Activated T-helper 1 cell treated with Interleukin-2 at 50 U/mL for 16 hours (primary cell): ENCODE data around the gene PLRG1.
"Not testable (repeated sequence)": the region's sequence is repeated elsewhere in the genome, so short reads cannot be mapped to it uniquely, and the experiment has no call there.

ENCODE experiments used
- DNase-seq: peaks from one replicate; pipeline ENCODE4 v3.0.0-alpha.2; 2020; ENCODE audit warnings: low read depth

The PLRG1 gene

DNA sequence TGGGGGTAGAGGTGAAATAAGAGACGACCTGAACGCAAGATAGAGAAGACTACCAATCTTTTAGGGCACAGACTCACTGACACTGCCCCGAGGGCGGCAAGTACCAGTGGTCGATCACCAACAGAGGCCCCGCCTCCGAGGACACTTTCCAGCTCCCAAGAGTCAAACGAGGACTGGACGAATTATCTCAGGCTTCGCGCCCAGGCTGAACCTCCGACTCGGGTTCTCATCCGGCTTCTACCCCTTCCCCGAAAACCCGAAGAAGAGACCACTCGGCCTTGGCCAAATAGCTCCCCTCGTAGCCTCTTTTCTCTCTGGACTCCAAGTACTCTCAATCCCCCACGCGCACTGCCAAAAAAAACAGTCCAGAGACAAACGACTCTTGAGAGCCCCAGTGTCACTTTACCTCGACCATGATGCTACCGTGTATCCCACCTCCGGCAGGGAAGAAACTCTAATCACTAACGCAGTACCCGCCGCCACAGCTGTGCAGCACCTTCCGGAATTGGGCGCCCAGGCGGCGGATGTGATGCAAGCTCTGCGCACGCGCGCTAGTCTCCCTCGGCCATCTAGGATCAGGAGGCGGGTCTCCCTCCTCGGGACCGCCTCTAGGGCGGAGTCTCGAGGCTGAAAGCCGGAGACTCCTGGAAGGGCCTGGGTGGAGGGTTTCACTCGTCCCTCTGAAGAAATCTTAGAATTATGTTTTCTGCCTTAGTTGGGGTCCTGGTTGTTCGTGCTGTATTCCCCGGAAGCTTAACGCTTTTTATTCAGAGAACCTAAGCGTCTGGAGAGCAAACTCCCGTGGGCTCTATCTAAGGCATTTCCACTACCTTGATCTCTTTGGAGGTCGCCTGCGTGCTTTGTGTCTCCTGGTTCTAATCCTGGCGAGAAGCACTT lies at the start of gene PLRG1:
Gene PLRG1 (minus strand): TSS at position 507 of the 897 bp plus-strand sequence. CDS start 92 bp downstream, at position 415.
- DNase-seq, result peak; percentile 93

GRCh38 chr4:154597798-154598774 lies 47.9 kb upstream of the PLRG1 start:
- DNase-seq, result no peak

DNA sequence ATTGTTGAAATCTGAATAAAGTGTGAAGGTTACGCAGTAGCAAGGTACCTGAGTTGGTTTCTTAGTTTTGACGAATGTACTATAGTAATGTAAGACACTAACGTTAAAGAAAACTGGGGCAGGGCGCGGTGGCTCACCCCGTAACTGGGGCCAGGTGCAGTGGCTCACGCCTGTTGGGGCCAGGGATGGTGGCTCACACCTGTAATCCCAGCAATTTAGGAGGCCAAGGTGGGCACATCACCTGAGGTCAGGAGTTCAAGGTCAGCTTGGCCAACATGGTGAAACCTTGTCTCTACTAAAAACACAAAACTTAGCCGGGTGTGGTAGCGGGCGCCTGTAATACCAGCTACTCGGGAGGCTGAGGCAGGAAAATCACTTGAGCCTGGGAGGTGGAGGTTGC lies 47.1 kb upstream of the PLRG1 start:
- DNase-seq, result not testable (repeated sequence)

DNA sequence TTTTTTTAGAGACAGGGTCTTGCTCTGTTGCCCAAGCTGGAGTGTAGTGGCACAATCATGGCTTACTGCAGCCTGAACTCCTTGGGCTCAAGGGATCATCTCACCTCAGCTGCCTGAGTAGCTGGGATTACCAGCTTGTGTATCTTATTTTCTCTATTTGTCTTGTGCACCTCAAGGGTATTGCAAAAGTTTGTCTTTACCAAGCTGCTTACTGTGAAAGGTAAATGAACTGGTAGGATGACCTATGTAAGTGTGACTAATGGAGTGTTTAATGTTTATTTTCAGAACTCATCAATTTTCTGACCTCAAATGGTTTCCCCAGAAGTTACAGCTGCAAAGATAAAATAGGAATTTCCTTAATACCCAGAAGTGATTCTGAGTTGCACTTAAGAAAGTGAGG lies 45.6 kb upstream of the PLRG1 start:
- DNase-seq, result no peak

DNA sequence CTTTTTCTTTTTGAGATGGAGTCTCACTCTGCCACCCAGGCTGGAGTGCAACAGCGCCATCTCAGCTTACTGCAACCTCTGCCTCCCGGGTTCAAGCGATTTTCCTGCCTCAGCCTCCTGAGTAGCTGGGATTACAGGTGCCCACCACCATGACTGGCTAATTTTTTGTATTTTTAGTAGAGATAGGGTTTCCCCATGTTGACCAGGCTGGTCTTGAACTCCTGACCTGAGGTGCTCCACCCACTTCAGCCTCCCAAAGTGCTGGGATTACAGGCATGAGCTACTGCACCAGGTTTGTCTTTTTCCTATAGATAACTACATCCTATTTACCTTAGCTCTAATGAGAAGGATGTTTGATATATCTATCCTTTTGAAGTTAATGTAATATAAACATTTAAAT lies 44.1 kb upstream of the PLRG1 start:
- DNase-seq, result not testable (repeated sequence)

- DNase-seq, result no peak
These were observed 43.7 kb upstream of the PLRG1 start for GRCh38 chr4:154593868-154594267.

GRCh38 chr4:154591890-154592289 lies 41.7 kb upstream of the PLRG1 start:
- no peak for DNase-seq

DNA sequence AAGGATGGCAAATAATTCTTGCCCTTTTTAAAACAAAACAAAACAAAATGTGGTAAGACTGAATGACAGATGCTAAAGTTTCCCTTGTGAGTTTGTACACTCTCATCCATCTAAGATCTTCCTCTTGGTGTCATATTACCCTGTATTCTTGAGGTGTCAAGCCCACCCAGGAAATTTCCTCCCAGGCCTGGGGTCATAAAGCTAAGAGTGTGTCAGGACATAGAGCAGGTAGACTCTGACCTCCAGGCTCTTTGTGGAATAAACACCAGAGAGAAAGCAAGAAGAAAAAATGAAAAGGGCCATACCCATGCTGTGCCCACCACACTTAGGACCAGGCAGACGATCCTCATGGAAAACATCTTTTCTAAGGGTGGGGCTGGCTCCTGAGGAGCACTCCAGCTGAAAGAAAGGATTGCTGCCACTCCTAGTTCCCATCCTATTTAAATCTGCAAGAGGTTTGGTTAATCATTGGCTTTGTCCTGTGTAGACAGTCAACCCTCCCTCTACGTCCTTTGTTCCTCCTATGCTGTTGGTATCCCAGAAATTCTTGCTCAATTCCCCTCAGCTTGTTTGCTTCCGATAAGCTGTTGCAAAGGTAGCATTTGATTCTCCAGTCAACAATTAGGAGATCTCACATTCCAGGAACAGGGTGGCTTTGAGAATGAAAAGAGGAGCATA lies 40.3 kb upstream of the PLRG1 start, which contains the start of gene FGA:
Gene FGA (minus strand): TSS at position 414 of the 678 bp plus-strand sequence. CDS start 55 bp downstream, at position 359.
- no peak for DNase-seq

DNA sequence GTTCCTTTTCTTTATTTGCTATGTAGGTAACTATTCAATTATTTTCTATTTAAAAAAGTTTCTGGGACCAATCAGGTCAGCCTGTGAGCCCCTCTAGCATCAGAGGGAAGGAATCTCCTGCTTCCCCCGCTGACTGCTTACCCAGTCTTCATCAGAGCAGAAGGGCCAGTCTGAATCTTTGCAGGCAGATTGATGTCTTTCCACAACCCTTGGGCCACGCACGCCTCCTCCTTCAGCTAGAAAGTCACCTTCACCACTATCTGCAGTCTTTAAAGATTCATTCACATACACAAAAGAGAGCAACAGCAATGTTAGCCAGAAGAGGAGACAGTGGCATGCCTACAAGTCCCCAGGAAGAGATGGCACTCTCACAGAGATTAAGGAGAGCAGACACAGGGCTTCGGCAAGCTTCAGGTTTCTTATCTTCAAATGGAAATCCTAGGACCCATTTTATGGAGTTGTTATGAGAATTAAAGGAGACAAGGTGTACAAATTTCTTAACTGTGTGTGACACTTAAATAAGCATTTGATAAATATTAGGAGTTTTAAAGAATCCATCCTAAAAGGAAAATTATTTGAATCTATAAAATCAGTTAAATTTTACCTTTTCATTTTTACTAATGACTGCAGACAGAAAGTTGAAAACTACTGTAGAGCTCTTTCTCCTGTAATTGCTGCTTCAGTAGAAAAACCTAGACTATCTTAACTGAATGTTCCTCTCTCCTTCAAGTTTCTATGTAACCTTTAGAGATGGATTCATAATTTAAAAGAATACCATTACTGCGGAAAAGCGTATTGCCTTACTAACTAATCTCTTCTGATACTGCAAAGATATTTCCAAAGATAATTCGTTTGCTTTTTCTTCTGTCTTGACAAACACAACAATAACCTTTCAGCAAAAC lies 39.3 kb upstream of the PLRG1 start:
- DNase-seq, result no peak

DNA sequence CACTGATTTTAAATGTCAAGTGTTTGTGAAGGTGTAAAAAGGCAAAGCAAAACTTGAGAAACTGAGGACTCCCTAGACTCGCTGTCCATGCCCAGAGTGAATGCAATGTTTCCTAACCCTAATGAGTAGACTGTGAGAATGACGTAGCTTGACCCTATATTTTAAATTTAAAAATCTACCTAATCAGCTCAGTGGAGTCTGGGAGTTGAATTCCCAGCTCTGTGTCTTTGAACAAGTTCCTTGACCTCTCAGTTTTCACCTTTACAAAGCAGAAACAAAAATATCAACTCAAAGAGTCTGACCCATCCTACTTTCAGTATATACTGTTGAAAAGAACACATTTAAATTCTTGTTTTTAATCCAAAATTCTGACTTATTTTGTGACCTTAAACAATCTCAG lies 38.0 kb upstream of the PLRG1 start:
- DNase-seq, result no peak

DNA sequence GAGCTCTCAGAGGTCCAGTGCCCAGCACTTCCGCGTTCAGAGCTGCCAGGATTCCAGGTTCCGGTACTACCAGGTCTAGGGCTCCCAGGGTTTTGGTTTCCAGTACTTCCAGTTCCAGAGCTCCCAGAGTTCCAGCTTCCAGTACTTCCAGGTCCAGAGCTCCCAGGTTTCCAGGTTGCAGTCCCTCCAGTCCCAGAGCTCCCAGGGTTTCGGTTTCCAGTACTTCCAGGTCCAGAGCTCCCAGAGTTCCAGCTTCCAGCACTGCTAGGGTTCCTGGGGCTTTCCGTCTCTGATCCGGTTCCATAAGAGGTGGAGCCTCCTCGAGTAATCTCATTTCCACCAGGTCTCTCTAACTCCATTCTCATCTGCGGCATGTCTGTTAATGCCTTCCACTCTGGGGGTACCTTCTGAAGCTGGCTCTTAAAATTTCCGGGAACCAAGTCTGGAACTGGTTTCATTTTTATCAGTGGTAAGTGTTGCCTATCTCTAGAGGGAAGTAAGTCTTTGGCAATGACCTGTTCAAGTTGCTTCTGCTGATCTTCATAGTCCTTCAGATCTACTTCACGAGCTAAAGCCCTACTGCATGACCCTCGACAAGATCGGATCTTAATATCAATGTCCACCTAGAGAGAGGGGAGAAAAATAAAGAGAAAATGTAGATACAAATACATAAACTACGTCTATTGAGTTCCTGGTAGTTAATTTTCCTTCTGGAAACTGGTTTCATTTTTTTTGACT lies 36.3 kb upstream of the PLRG1 start:
- DNase-seq, result no peak

DNA sequence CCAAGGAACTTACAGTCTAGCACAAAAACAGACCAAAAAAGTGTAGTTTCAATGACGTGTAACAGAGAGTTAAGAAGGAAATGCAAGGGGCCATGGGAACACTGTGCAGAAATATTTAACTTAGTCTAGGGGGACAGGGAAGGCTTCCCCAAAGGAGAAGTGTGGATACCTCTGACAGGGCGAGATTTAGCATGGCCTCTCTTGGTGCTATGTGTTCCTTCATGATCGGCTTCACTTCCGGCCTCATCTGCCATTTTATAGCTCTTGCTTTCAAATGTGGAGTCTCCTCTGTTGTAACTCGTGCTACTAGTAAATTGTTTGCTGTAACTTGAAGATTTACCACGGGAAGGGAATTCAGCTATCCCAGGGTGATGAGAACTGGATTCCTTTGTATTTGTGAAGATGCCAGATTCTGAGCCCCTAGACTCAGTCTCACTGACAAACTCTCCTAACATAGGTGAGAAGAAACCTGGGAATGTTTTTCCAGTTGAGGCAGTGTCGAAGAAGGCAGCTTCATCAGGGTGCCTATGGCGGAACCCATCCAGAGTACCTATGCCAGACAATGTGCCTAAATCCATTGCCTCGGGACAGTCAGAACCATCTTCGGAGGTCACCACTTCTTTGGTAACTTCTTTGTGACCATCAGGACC lies 35.3 kb upstream of the PLRG1 start:
- no peak for DNase-seq

DNA sequence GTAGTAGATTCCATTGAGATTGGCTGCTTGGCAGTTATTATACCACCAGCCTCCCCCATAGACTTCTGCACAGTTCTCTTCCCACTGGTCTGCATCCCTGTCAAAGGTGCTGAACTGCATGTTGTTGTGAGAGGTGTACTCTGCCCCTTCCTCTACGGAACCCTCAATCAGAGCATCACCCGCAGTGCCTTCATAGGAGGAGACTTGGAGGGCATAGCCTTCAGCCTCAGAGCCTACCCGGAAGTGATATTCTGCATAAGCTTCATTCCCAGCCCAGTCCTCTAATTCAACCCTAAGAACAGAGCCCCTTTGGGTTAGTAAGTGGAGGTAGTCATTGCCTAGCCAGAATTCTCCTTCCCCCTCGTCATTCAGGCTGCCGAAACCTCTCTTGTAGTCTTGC lies 34.1 kb upstream of the PLRG1 start:
- DNase-seq, result no peak

DNA sequence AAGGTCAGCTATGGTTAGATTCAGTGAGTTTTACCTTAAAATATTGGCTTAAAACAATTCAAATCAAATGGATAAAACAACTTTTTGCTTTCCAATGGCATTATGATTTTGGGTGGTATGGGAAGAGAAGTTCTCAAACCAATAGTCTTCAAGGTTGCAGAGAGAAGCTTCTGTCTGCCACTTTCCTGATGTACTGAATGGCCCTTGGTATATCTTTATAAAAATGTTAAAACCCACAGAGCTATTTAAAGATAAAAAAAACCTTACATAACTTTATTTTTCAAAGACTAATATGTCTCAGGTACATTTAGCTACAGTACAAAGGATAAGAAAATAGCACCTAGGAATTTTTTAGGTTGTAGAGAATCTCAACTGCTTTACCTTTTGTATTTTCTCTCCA lies 33.5 kb upstream of the PLRG1 start:
- DNase-seq, result no peak

GRCh38 chr4:154583230-154583629 lies 33.0 kb upstream of the PLRG1 start:
- no peak for DNase-seq

DNA sequence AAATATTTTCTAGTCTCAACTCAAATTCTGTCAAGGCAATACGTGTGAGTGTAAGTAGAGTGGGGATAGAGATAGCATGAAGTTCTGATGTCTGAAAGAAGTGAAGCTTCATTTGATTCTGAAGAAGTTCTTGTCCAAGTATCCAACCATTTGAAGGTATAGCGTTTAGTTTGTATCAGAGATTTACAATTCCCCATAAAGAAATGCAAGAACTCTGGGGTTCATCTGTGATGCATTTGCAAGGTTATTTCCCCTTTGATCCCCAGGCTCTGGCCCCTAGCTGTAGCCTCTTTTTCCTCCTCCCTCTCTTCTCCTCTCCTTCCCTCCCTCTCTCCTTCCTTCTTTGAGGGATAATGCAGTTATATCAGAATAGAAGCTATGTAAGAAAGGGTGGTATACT lies 32.5 kb upstream of the PLRG1 start:
- no peak for DNase-seq

GRCh38 chr4:154579927-154580326 lies 29.7 kb upstream of the PLRG1 start:
- no peak for DNase-seq

- no peak for DNase-seq
These were observed 28.7 kb upstream of the PLRG1 start for GRCh38 chr4:154578919-154579318.

- no peak for DNase-seq
These were observed 27.1 kb upstream of the PLRG1 start for GRCh38 chr4:154577324-154577723.

DNA sequence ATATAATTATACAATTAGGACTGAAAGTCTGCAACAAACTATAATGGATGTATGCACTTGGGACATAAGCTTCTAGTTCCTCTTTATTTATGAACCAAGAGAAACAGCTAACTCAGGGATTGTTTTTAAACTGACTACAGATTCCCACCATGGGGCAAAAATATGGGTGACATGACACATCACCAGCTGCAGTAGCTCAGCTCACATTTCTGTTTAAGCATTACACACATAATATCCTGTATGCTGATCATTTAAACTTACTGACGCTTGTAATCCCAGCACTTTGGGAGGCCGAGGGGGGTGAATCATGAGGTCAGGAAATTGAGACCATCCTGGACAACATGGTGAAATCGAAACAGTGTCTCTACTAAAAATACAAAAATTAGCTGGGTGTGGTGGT lies 24.1 kb upstream of the PLRG1 start:
- no peak for DNase-seq
